PC-3 (cell line): ENCODE results near the gene CLTCL1. TPM values are rescaled to one million over a fixed set of nuclear protein-coding genes. Genes with fewer than 3 reads are reported as not detected.

Experiments
- ATAC-seq: fragments of 200-7000 bp; cut with Tn5 transposase; 2 replicates; pipeline ENCODE4 v1.9.1; 2020; ENCODE audit warnings: mild to moderate bottlenecking, moderate library complexity
- BruUV-seq: library from RNA; stranded (reverse); fragments of 400-500 nt; replicated peaks from 2 replicates; lab custom pipeline; 2021; lab: Mats Ljungman, UMichigan
- CTCF ChIA-PET: fragments of 300-600 bp; sonication (Branson Sonifier 250); formaldehyde crosslinking; loops from one replicate; lab custom pipeline; 2022; ENCODE audit warnings: antibody characterized with exemption; lab: Charles Lee
- POLR2A ChIA-PET: fragments of 300-600 bp; sonication (Branson Sonifier 250); formaldehyde crosslinking; loops from one replicate; lab custom pipeline; 2022; ENCODE audit warnings: antibody characterized with exemption; ENCODE audit not compliant: unreplicated experiment; lab: Charles Lee
- DNase-seq: peaks from one replicate; pipeline ENCODE4 v3.0.0-alpha.2; 2015
- H2AFZ ChIP-seq: fragments of 300-600 bp; sonication (generic); 2 replicates; pipeline ENCODE4 v1.6.0; 2016; ENCODE audit warnings: antibody characterized with exemption, low read length
- H3F3A ChIP-seq: fragments of 300-600 bp; sonication (generic); one replicate; pipeline ENCODE4 v1.6.0; 2017; ENCODE audit warnings: antibody characterized with exemption, low read length, control low read depth, mild to moderate bottlenecking; ENCODE audit not compliant: unreplicated experiment
- H3K27ac ChIP-seq: fragments of 300-600 bp; sonication (generic); 2 replicates; pipeline ENCODE4 v1.5.1; 2016; ENCODE audit warnings: mild to moderate bottlenecking, low read length
- H3K27me3 ChIP-seq: fragments of 300-600 bp; sonication (generic); 2 replicates; pipeline ENCODE4 v1.6.1; 2016; ENCODE audit warnings: low read length, mixed read lengths
- H3K36me3 ChIP-seq: fragments of 300-600 bp; sonication (generic); 2 replicates; pipeline ENCODE4 v1.6.1; 2016; ENCODE audit warnings: low read depth, mixed run types, low read length, mixed read lengths
- H3K4me1 ChIP-seq: fragments of 300-600 bp; sonication (generic); 2 replicates; pipeline ENCODE4 v1.5.1; 2016; ENCODE audit warnings: low read length; ENCODE audit not compliant: insufficient read depth
- H3K4me2 ChIP-seq: fragments of 300-600 bp; sonication (generic); 2 replicates; pipeline ENCODE4 v1.6.0; 2016; ENCODE audit warnings: low read length
- H3K4me3 ChIP-seq: fragments of 300-600 bp; sonication (generic); 2 replicates; pipeline ENCODE4 v1.5.1; 2016; ENCODE audit warnings: mild to moderate bottlenecking, low read length, mixed read lengths
- H3K79me2 ChIP-seq: fragments of 300-600 bp; sonication (generic); 2 replicates; pipeline ENCODE4 v1.6.1; 2017; ENCODE audit warnings: low read length, mixed read lengths
- H3K9ac ChIP-seq: fragments of 300-600 bp; sonication (generic); 2 replicates; pipeline ENCODE4 v1.6.0; 2016; ENCODE audit warnings: mild to moderate bottlenecking, low read length
- H3K9me2 ChIP-seq: fragments of 300-600 bp; sonication (generic); replicated peaks from 2 replicates; pipeline ENCODE4 v1.6.1; 2016; ENCODE audit warnings: mixed run types, low read length, mixed read lengths
- H3K9me3 ChIP-seq: fragments of 300-600 bp; sonication (generic); 2 replicates; pipeline ENCODE4 v1.6.1; 2016; ENCODE audit warnings: low read length, mixed read lengths
- H4K20me1 ChIP-seq: fragments of 300-600 bp; sonication (generic); 2 replicates; pipeline ENCODE4 v1.6.1; 2016; ENCODE audit warnings: low read length, mixed read lengths
- CTCF ChIP-seq: fragments of 300-600 bp; sonication (generic); conservative IDR thresholded peaks from 2 replicates; pipeline ENCODE4 v1.5.1; 2017; ENCODE audit warnings: antibody characterized with exemption, low read depth, mild to moderate bottlenecking, low read length
- EZH2 ChIP-seq: fragments of 300-600 bp; sonication (generic); IDR thresholded peaks from one replicate; pipeline ENCODE4 v1.6.1; 2017; ENCODE audit warnings: antibody characterized with exemption, mild to moderate bottlenecking, low read length; ENCODE audit not compliant: unreplicated experiment
- EZH2phosphoT487 ChIP-seq: fragments of 300-600 bp; sonication (generic); IDR thresholded peaks from 2 replicates; pipeline ENCODE4 v1.6.1; 2018; ENCODE audit warnings: mild to moderate bottlenecking, antibody characterized with exemption, low read length, borderline replicate concordance
- intact Hi-C: fragments of 100-400 bp; cut with micrococcal nuclease; formaldehyde crosslinking; loops from 2 replicates; pipeline ENCODE4 v1.9.0; 2023
- total RNA-seq: library from RNA; depleted of rRNA; stranded (reverse); fragments of >200 nt; gene quantifications from 2 replicates; pipeline ENCODE4 v1.2.3, GENCODE V29; 2014

Gene CLTCL1
- total RNA-seq, 1 experiment from 2014 or later: 5.5 TPM

- no peaks in the 10 kb centered on the region for H3K79me2 ChIP-seq
- ChIA-PET POLR2A (no interaction called here), CTCF (no interaction called here)
- H3K27ac ChIP-seq: no peak overlapping the region
- DNase-seq (no peak), ATAC-seq (no peak)
- no TSS peak for BruUV-seq
- H3F3A ChIP-seq: no peaks in the 10 kb centered on the region
- no peak overlapping the region for H2AFZ ChIP-seq
- no peak overlapping the region for H3K4me3 ChIP-seq
- no peaks in the 10 kb centered on the region for H3K4me1 ChIP-seq
- no peaks in the 10 kb centered on the region for H4K20me1 ChIP-seq
- no peak overlapping the region for H3K9ac ChIP-seq
- H3K9me2 ChIP-seq: no peaks in the 10 kb centered on the region
- no peak overlapping the region for H3K4me2 ChIP-seq
- H3K27me3 ChIP-seq: no peaks in the 10 kb centered on the region
- intact Hi-C loops: no loop called here
- no peak for TF ChIP-seq EZH2
- TF ChIP-seq EZH2phosphoT487: no peak
- H3K36me3 ChIP-seq: no peaks in the 10 kb centered on the region
- no peaks in the 10 kb centered on the region for H3K9me3 ChIP-seq
These were observed 50.5 kb downstream of the CLTCL1 start for GRCh38 chr22:19240813-19241592.

GRCh38 chr22:19239464-19239863 lies 52.1 kb downstream of the CLTCL1 start:
- Histone ChIP-seq H2AFZ (no peak overlapping the region), H3K9me2 (no peaks in the 10 kb centered on the region), H3K9me3 (no peaks in the 10 kb centered on the region), H3K9ac (no peak overlapping the region), H3K4me1 (no peaks in the 10 kb centered on the region), H3K27ac (no peak overlapping the region), H3K79me2 (no peaks in the 10 kb centered on the region), H4K20me1 (no peaks in the 10 kb centered on the region), H3K36me3 (no peaks in the 10 kb centered on the region), H3K4me3 (no peak overlapping the region), H3F3A (no peaks in the 10 kb centered on the region), H3K4me2 (no peak overlapping the region), H3K27me3 (no peaks in the 10 kb centered on the region)
- no TSS peak for BruUV-seq
- ATAC-seq (no peak), DNase-seq (no peak)
- ChIA-PET CTCF (no interaction called here), POLR2A (no interaction called here)
- intact Hi-C loops: no loop called here
- no peak for TF ChIP-seq EZH2phosphoT487
- TF ChIP-seq CTCF: no peak
- no peak for TF ChIP-seq EZH2

- no peak for TF ChIP-seq EZH2
- TF ChIP-seq CTCF: no peak
- TF ChIP-seq EZH2phosphoT487: no peak
- no peaks in the 10 kb centered on the region for H4K20me1 ChIP-seq
- DNase-seq (no peak), ATAC-seq (no peak)
- H3K79me2 ChIP-seq: no peaks in the 10 kb centered on the region
- no peaks in the 10 kb centered on the region for H3K9me3 ChIP-seq
- intact Hi-C loops: no loop called here
- H3K4me1 ChIP-seq: no peaks in the 10 kb centered on the region
- POLR2A ChIA-PET: no interaction called here
- H3K9me2 ChIP-seq: no peaks in the 10 kb centered on the region
- no peak overlapping the region for H3K9ac ChIP-seq
- no peak overlapping the region for H3K27ac ChIP-seq
- no peak overlapping the region for H3K4me3 ChIP-seq
- no peaks in the 10 kb centered on the region for H3F3A ChIP-seq
- H2AFZ ChIP-seq: no peak overlapping the region
- CTCF ChIA-PET: interaction anchor here (0.7 kb wide), 1 partner anchor 70 kb away, joined by 4 read pairs; no protein-coding TSS in a partner anchor
- H3K4me2 ChIP-seq: no peak overlapping the region
- H3K36me3 ChIP-seq: no peaks in the 10 kb centered on the region
- no peaks in the 10 kb centered on the region for H3K27me3 ChIP-seq
- BruUV-seq: no TSS peak
These were observed 52.6 kb downstream of the CLTCL1 start for GRCh38 chr22:19238900-19239299.
